ENCODE data around the gene MMP8. TPM values are rescaled to one million over a fixed set of nuclear protein-coding genes. Genes with fewer than 3 reads are reported as not detected.

The MMP8 gene, protein sequence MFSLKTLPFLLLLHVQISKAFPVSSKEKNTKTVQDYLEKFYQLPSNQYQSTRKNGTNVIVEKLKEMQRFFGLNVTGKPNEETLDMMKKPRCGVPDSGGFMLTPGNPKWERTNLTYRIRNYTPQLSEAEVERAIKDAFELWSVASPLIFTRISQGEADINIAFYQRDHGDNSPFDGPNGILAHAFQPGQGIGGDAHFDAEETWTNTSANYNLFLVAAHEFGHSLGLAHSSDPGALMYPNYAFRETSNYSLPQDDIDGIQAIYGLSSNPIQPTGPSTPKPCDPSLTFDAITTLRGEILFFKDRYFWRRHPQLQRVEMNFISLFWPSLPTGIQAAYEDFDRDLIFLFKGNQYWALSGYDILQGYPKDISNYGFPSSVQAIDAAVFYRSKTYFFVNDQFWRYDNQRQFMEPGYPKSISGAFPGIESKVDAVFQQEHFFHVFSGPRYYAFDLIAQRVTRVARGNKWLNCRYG
- not detected in 2 replicates for total RNA-seq (2014; rRNA removed)
- Bru-seq, nascent RNA = percentile 6 among the genes with signal in this experiment
- BruChase-seq, experiment 1, labeled RNA remaining after a 6-hour chase = not detected
- BruChase-seq, experiment 2, labeled RNA remaining after a 2-hour chase = not detected
- long read RNA-seq = 0 reads

DNA sequence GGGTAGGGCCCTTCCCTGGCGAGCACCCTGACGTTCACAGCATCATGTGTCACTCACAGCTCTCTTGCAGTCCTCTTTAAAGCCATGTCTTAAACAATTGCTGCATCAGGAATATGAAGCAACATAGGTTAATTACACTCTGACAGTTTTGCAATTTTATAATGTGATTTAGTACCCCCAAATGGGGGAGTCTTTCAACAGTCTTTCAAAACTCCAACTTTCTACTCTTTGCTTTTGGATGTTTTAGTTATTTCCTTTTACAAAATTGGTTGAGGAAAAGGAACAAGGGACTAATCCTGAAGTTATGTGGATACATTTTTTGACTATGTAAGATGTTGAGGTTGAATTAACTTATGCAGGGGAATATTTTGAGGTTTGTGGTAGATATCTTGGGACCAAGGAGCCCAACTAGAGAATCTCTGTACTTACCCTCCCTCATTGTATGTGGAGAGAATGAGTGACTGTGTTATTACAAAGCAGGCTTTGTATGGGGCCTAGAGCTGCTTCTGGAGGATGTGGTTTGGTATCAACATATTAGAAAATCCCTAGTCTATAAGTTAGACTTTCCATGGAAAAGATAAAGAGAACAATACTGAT is at the start of gene MMP8:
Gene MMP8, minus strand, starts transcription at position 51 of the 597 bp plus-strand sequence. CDS start 99 bp downstream, outside the sequence.
- DNase-seq = no peak
- TF ChIP-seq EZH2phosphoT487 (IDR thresholded peaks at IDR 0.05; ENCODE audit: borderline replicate concordance, low read length) (no peak), EZH2 (IDR thresholded peaks at IDR 0.05; ENCODE audit: low read length, unreplicated experiment) (no peak)
- TF ChIP-seq, protein P1, sequence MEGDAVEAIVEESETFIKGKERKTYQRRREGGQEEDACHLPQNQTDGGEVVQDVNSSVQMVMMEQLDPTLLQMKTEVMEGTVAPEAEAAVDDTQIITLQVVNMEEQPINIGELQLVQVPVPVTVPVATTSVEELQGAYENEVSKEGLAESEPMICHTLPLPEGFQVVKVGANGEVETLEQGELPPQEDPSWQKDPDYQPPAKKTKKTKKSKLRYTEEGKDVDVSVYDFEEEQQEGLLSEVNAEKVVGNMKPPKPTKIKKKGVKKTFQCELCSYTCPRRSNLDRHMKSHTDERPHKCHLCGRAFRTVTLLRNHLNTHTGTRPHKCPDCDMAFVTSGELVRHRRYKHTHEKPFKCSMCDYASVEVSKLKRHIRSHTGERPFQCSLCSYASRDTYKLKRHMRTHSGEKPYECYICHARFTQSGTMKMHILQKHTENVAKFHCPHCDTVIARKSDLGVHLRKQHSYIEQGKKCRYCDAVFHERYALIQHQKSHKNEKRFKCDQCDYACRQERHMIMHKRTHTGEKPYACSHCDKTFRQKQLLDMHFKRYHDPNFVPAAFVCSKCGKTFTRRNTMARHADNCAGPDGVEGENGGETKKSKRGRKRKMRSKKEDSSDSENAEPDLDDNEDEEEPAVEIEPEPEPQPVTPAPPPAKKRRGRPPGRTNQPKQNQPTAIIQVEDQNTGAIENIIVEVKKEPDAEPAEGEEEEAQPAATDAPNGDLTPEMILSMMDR (conservative IDR thresholded peaks at IDR 0.05; ENCODE audit: low read depth, low read length) = no peak
- Histone ChIP-seq H2AFZ (ENCODE audit: low read length) (no peak within 1 kb of the TSS), H3K4me1 (ENCODE audit: insufficient read depth, low read length) (peaks cover 7% of the 10 kb centered on the region; the same call in 1 of the 2 replicates), H3K9me2 (replicated peaks; ENCODE audit: low read length) (no peaks in the 10 kb centered on the region), H4K20me1 (ENCODE audit: low read length) (no peaks in the 10 kb centered on the region), H3F3A (ENCODE audit: low read length, unreplicated experiment) (no peaks in the 10 kb centered on the region), H3K79me2 (ENCODE audit: low read length) (no peaks in the 10 kb centered on the region), H3K27me3 (ENCODE audit: low read length) (no peaks in the 10 kb centered on the region), H3K9ac (ENCODE audit: low read length) (no peak within 1 kb of the TSS), H3K4me2 (ENCODE audit: low read length) (no peak within 1 kb of the TSS), H3K9me3 (ENCODE audit: low read length) (no peaks in the 10 kb centered on the region), H3K4me3 (ENCODE audit: low read length) (no peak within 1 kb of the TSS), H3K36me3 (ENCODE audit: low read depth, low read length) (no peaks in the 10 kb centered on the region), H3K27ac (ENCODE audit: low read length) (no peak within 1 kb of the TSS)
- intact Hi-C loops (cut with micrococcal nuclease) = no loop called here
- CTCF ChIA-PET = no interaction called here
- no peak for ATAC-seq
- POLR2A ChIA-PET (ENCODE audit: unreplicated experiment) = no interaction called here
- BruUV-seq (replicated peaks) = no TSS peak

DNA sequence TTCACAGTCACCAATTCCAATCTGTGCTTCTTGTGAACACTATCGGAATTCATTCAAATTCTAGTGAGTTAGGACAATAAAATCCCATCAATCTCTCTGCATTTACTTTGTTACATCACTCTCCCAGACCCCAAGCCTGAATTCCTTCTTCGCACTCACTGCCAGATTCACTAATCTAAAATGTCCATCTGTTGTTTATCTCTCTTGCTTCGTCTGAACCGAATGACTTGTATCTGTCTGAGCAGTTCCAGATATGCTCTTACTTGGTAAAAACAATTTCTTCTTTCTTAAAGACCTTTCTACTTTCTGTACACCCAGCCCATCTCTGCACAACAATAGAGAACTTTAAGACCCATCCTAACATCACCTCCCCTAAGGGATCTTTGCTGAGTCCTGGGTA is 48.6 kb upstream of the MMP8 start:
- no peak overlapping the region for H3K4me2 ChIP-seq (ENCODE audit: low read length)
- BruUV-seq (replicated peaks) = no TSS peak
- no peaks in the 10 kb centered on the region for H4K20me1 ChIP-seq (ENCODE audit: low read length)
- H3K36me3 ChIP-seq (ENCODE audit: low read depth, low read length) = no peaks in the 10 kb centered on the region
- no peak overlapping the region for H3K9ac ChIP-seq (ENCODE audit: low read length)
- TF ChIP-seq, protein P1 (conservative IDR thresholded peaks at IDR 0.05; ENCODE audit: low read depth, low read length) = no peak
- TF ChIP-seq EZH2 (IDR thresholded peaks at IDR 0.05; ENCODE audit: low read length, unreplicated experiment) = no peak
- TF ChIP-seq EZH2phosphoT487 (IDR thresholded peaks at IDR 0.05; ENCODE audit: borderline replicate concordance, low read length) = no peak
- H3K9me2 ChIP-seq (replicated peaks; ENCODE audit: low read length) = no peaks in the 10 kb centered on the region
- no peaks in the 10 kb centered on the region for H3F3A ChIP-seq (ENCODE audit: low read length, unreplicated experiment)
- H3K27ac ChIP-seq (ENCODE audit: low read length) = no peak overlapping the region
- H3K4me1 ChIP-seq (ENCODE audit: insufficient read depth, low read length) = peaks cover 23% of the 10 kb centered on the region
- intact Hi-C loops (cut with micrococcal nuclease) = no loop called here
- ChIA-PET POLR2A (ENCODE audit: unreplicated experiment) (no interaction called here), CTCF (no interaction called here)
- no peaks in the 10 kb centered on the region for H3K9me3 ChIP-seq (ENCODE audit: low read length)
- no peak overlapping the region for H3K4me3 ChIP-seq (ENCODE audit: low read length)
- no peak for ATAC-seq
- no peak for DNase-seq
- no peak overlapping the region for H2AFZ ChIP-seq (ENCODE audit: low read length)
- H3K79me2 ChIP-seq (ENCODE audit: low read length) = no peaks in the 10 kb centered on the region
- H3K27me3 ChIP-seq (ENCODE audit: low read length) = no peaks in the 10 kb centered on the region

Data from PC-3 (cell line).